Measurements from ENCODE around the gene SLC2A3.
A peak's percentile ranks its signal among the peaks of the same experiment; 100 is the strongest.
"Not testable (repeated sequence)": the region's sequence is repeated elsewhere in the genome, so short reads cannot be mapped to it uniquely, and the experiment has no call there.

Gene SLC2A3

DNA sequence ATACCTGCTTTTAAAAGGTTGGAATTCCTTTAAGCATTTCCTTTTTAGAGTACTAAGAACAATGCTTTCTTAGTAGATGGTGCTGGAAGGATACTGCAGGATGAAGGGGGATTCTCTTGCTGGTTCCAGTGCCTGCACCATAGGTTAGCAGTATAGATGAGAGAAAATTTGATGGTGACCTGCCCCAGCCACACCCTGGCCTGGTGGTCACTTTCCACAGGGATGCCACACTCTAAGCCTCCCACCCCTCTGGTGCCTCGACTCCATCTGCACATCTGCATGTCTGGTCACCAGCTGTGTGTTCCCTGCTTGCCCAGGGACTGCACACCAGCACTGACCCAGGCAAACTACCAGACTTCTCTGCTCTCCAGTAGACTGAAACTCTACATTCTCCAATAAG lies 19.1 kb downstream of the SLC2A3 start:
- no peak for DNase-seq (ENCODE audit: low read depth in 3 of 3)

GRCh38 chr12:7915661-7916403 lies 20.2 kb downstream of the SLC2A3 start:
- DNase-seq (ENCODE audit: low read depth in 3 of 3) = no peak

DNA sequence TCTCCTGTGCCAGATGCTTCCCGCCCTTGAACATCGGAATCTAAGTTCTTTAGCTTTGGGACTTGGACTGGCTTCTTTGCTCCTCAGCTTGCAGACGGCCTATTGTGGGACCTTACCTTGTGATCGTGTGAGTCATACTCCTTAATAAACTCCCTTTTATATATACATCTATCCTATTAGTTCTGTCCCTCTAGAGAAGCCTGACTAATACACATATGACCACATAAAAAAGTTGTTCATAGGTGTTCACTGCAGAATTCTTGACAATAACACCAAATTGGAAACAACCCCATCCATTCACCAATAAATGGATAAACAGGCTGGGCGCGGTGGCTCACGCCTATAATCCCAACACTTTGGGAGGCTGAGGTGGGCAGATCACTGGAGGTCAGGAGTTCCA lies 25.9 kb downstream of the SLC2A3 start:
- not testable (repeated sequence) for DNase-seq (ENCODE audit: low read depth in 3 of 3)

DNA sequence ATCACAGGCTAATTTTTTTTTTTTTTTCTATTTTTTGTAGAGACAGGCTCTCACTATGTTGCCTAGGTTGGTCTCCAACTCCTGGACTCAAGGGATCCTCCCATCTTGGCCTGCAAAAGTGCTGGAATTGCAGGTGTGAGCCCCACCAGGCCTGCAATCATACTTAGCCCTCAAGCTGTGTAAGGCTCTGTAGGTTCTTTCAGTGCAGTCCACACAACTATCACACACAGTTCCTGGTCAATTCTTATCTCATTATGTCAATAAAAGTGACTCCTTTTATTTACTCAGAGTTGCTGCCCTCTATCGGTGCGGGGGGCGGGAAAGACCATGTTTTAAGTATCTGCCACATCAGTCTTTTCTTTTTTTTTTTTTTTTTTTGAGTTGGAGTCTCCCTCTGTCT lies 29.0 kb downstream of the SLC2A3 start:
- peak in 1 of 3 donors; percentile 11 for DNase-seq (ENCODE audit: low read depth in 3 of 3)

- DNase-seq (ENCODE audit: low read depth in 3 of 3) = not testable (repeated sequence)
Measured at GRCh38 chr12:7906303-7906702, 29.7 kb downstream of the SLC2A3 start.

DNA sequence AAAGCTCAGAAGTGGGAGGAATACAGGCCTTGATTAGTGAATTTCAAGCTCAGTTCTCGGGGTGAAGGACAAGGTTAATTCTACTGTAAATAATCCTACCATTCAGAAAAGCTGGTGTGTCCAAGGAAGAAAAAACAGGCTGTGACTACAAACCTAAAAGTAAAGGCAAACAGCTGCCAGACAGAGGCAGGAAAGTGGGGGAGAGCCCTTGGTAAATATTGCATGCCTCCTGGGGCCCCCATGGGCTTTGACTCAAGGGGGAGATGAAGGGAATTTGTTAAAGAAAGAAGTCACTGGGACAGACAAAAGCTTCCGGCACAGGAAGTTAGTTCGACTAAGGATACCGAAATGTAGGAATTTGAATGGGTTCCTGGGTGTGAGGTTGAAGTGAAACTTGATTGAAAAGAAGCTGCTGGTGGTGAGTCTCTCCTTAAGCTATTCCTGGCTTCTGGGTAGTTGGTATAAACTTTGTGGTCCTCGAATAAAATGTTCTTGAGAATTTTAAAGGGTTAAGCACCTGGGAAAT lies 30.3 kb downstream of the SLC2A3 start:
- not testable (repeated sequence) for DNase-seq (ENCODE audit: low read depth in 3 of 3)

GRCh38 chr12:7905071-7905470 lies 30.9 kb downstream of the SLC2A3 start:
- no peak for DNase-seq (ENCODE audit: low read depth in 3 of 3)

DNA sequence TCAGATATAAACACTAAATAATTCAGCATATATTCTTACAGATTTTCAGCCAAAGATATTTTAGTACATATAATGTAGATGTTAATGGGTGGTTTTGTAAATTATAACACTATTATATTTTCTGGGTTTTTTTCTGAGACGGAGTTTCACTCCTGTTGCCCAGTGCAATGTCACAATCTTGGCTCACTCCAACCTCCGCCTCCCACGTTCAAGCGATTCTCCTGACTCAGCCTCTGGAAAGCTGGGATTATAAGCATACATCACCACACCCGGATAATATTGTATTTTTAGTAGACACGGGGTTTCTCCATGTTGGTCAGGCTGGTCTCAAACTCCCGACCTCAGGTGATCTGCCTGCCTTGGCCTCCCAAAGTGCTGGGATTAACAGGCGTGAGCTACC lies 33.6 kb downstream of the SLC2A3 start:
- not testable (repeated sequence) for DNase-seq (ENCODE audit: low read depth in 3 of 3)

DNA sequence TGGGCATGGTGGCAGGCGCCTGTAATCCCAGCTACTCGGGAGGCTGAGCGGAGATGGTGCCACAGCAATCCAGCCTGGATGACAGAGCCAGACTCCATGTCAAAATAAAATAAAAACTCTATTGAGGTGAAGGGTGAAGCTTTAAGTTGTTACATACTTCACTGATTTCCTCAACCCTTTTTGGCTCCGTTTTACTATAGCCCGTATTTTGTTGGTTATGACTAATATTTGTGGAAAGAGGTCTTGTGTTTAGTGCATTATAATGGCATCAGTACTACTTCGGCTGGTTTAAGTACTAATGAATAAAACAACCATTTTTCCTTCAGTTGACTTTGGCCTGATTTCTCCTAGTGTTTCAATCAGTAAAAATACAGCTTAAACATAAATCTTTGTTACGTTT lies 36.2 kb downstream of the SLC2A3 start:
- DNase-seq (ENCODE audit: low read depth in 3 of 3) = no peak

- DNase-seq (ENCODE audit: low read depth in 3 of 3) = not testable (repeated sequence)
Measured at GRCh38 chr12:7896726-7897125, 39.3 kb downstream of the SLC2A3 start.

- DNase-seq (ENCODE audit: low read depth in 3 of 3) = no peak
Measured at GRCh38 chr12:7892186-7892980, 43.6 kb downstream of the SLC2A3 start.

DNA sequence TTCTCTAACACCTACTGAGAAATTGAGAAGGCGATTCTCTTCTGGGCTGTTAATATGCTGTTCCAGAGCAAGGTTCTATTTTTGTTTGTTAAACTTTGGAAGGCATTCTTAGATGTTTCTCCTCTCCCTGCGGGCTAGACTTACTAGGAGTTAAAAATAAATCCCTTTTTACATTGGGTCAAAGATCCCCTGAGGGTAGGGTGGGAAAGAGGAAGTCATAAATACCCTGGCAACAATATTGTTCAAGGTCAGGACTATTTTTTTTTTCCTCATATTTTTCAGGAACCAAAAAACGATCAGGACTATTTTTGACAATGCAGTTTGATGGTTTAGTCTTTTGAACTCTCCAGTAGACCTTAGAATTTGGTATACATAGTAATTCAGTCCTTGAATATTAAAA lies 51.3 kb downstream of the SLC2A3 start:
- DNase-seq (ENCODE audit: low read depth in 3 of 3) = no peak

DNA sequence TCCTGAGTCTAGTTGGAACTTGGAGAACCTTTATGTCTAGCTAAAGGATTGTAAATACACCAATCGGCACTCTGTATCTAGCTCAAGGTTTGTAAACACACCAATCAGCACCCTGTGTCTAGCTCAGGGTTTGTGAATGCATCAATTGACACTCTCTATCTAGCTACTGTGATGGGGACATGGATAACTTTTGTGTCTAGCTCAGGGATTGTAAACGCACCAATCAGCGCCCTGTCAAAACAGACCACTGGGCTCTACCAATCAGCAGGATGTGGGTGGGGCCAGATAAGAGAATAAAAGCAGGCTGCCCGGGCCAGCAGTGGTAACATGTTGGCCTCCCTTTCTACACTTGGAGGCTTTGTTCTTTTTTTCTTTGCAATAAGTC lies 54.3 kb downstream of the SLC2A3 start:
- DNase-seq (ENCODE audit: low read depth in 3 of 3) = not testable (repeated sequence)

- not testable (repeated sequence) for DNase-seq (ENCODE audit: low read depth in 3 of 3)
Measured at GRCh38 chr12:7880952-7881735, 54.8 kb downstream of the SLC2A3 start.

DNA sequence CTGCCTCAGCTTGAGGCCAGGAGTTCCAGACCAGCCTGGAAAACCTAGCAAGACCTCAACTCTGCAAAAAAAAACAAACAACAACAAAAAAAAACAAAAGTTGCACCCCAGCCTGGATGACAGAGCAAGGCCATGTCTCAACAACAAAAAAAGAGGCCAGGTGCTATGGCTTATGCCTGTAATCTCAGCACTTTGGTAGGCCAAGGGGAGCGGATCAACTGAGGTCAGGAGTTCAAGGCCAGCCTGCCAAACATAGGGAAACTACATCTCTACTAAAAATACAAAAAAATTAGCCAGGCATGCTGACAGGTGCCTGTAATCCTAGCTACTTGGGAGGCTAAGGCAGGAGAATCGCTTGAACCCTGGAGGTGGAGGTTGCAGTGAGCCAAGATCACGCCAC lies 56.7 kb downstream of the SLC2A3 start:
- DNase-seq (ENCODE audit: low read depth in 3 of 3) = no peak

- DNase-seq (ENCODE audit: low read depth in 3 of 3) = no peak
Measured at GRCh38 chr12:7877420-7877819, 58.6 kb downstream of the SLC2A3 start.

GRCh38 chr12:7872566-7873319 lies 63.2 kb downstream of the SLC2A3 start, which contains the start of gene SLC2A14:
Gene SLC2A14 (minus strand): TSS chr12:7872915. CDS start chr12:7869880, 3,035 bp downstream.
- no peak for DNase-seq (ENCODE audit: low read depth in 3 of 3)

- no peak for DNase-seq (ENCODE audit: low read depth in 3 of 3)
Measured at GRCh38 chr12:7870335-7870734, 65.7 kb downstream of the SLC2A3 start.

Data from stimulated activated CD4-positive, alpha-beta T cell treated with anti-CD3 and anti-CD28 coated beads, TNF-alpha, amount 100 ng/mL, for 48 hours (primary cell).